Panc1 (cell line): ENCODE data around the gene CAMKMT.
A peak's percentile ranks its signal among the peaks of the same experiment; 100 is the strongest.

Source experiments
- POLR2AphosphoS5 ChIP-seq: IDR thresholded peaks from 2 replicates; pipeline ENCODE4 v1.6.1; 2012; ENCODE audit warnings: mild to moderate bottlenecking, low read depth, low read length, moderate library complexity
- TCF7L2 ChIP-seq: IDR thresholded peaks from 2 replicates; pipeline ENCODE4 v1.6.1; 2011; ENCODE audit warnings: mild to moderate bottlenecking, low read depth, low read length, inconsistent platforms
- TF ChIP-seq, protein P1 (sequence below): fragments of 450-650 bp; IDR thresholded peaks from 2 replicates; pipeline ENCODE4 v1.5.1; 2017; ENCODE audit warnings: mild to moderate bottlenecking
- TF ChIP-seq, protein P2 (sequence below), 2 experiments: IDR thresholded peaks; 2 replicates each; pipeline ENCODE4 v1.6.1; 2011 to 2012; ENCODE audit warnings: low read depth in 2 of 2, control low read depth in 1 of 2, low read length in 1 of 2, mild to moderate bottlenecking in 1 of 2, moderate library complexity in 1 of 2; ENCODE audit not compliant: insufficient read depth in 1 of 2

DNA sequence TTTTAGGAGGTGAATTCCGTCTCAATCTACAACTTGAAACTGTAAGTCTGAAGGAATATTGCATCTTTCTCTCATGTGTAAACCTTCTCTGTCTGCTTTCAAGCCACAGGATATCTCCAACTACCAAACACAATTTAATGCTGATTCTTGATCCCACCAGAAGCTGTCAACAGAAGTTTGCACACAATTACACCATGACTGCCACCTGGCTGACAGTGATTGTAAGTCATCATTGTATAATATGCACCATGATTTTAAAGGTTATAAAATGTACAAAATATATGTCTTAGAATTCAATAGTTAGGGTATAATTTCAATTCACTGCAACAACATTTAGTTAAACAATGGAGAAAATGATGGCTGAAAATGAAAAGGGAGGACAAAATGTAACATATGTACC, 18.9 kb upstream of the CAMKMT start:
- TF ChIP-seq, protein P1, sequence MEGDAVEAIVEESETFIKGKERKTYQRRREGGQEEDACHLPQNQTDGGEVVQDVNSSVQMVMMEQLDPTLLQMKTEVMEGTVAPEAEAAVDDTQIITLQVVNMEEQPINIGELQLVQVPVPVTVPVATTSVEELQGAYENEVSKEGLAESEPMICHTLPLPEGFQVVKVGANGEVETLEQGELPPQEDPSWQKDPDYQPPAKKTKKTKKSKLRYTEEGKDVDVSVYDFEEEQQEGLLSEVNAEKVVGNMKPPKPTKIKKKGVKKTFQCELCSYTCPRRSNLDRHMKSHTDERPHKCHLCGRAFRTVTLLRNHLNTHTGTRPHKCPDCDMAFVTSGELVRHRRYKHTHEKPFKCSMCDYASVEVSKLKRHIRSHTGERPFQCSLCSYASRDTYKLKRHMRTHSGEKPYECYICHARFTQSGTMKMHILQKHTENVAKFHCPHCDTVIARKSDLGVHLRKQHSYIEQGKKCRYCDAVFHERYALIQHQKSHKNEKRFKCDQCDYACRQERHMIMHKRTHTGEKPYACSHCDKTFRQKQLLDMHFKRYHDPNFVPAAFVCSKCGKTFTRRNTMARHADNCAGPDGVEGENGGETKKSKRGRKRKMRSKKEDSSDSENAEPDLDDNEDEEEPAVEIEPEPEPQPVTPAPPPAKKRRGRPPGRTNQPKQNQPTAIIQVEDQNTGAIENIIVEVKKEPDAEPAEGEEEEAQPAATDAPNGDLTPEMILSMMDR = peak; percentile 45; the same call in 1 of the 2 replicates
- TF ChIP-seq POLR2AphosphoS5 (no peak), TCF7L2 (no peak)
- TF ChIP-seq, protein P2, sequence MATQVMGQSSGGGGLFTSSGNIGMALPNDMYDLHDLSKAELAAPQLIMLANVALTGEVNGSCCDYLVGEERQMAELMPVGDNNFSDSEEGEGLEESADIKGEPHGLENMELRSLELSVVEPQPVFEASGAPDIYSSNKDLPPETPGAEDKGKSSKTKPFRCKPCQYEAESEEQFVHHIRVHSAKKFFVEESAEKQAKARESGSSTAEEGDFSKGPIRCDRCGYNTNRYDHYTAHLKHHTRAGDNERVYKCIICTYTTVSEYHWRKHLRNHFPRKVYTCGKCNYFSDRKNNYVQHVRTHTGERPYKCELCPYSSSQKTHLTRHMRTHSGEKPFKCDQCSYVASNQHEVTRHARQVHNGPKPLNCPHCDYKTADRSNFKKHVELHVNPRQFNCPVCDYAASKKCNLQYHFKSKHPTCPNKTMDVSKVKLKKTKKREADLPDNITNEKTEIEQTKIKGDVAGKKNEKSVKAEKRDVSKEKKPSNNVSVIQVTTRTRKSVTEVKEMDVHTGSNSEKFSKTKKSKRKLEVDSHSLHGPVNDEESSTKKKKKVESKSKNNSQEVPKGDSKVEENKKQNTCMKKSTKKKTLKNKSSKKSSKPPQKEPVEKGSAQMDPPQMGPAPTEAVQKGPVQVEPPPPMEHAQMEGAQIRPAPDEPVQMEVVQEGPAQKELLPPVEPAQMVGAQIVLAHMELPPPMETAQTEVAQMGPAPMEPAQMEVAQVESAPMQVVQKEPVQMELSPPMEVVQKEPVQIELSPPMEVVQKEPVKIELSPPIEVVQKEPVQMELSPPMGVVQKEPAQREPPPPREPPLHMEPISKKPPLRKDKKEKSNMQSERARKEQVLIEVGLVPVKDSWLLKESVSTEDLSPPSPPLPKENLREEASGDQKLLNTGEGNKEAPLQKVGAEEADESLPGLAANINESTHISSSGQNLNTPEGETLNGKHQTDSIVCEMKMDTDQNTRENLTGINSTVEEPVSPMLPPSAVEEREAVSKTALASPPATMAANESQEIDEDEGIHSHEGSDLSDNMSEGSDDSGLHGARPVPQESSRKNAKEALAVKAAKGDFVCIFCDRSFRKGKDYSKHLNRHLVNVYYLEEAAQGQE (IDR thresholded peaks at IDR 0.05; ENCODE audit: insufficient read depth in 1 of 2, low read depth in 2 of 2, low read length in 1 of 2) = no peak
